HEK293T (cell line): ENCODE data around the gene TNS3.

Source experiments
- CTCF ChIA-PET: fragments of 350-600 bp; formaldehyde crosslinking; extraction: SDS; loops from one replicate; lab custom pipeline; 2021; ENCODE audit warnings: antibody characterized with exemption, inconsistent platforms; lab: Yijun Ruan, JAX
- POLR2A ChIA-PET: fragments of 350-600 bp; formaldehyde crosslinking; extraction: SDS; loops from one replicate; lab custom pipeline; 2020; ENCODE audit warnings: antibody characterized with exemption, inconsistent platforms; lab: Yijun Ruan, JAX
- DNase-seq: peaks from one replicate; pipeline ENCODE4 v3.0.0; 2012; ENCODE audit warnings: mixed read lengths; ENCODE audit errors: extremely low spot score
- ARNT ChIP-seq: fragments of 450-650 bp; IDR thresholded peaks from 2 replicates; pipeline ENCODE4 v1.6.1; 2017; ENCODE audit warnings: mild to moderate bottlenecking
- BHLHE40 ChIP-seq: fragments of 450-650 bp; IDR thresholded peaks from 2 replicates; pipeline ENCODE4 v1.6.1; 2016; ENCODE audit warnings: mild to moderate bottlenecking, moderate library complexity, borderline replicate concordance
- CTBP1 ChIP-seq: fragments of 450-650 bp; IDR thresholded peaks from 2 replicates; pipeline ENCODE4 v1.6.1; 2016; ENCODE audit warnings: borderline replicate concordance
- ELF4 ChIP-seq: fragments of 450-650 bp; IDR thresholded peaks from 2 replicates; pipeline ENCODE4 v1.6.1; 2017; ENCODE audit warnings: antibody characterized with exemption
- FOXA1 ChIP-seq: fragments of 450-650 bp; IDR thresholded peaks from 2 replicates; pipeline ENCODE4 v1.6.1; 2016; ENCODE audit warnings: mild to moderate bottlenecking
- FOXK2 ChIP-seq: fragments of 450-650 bp; IDR thresholded peaks from 2 replicates; pipeline ENCODE4 v1.6.1; 2016; ENCODE audit warnings: mild to moderate bottlenecking
- FOXM1 ChIP-seq: fragments of 450-650 bp; IDR thresholded peaks from 2 replicates; pipeline ENCODE4 v1.6.1; 2017; ENCODE audit warnings: mild to moderate bottlenecking, borderline replicate concordance
- HDGF ChIP-seq: fragments of 450-650 bp; IDR thresholded peaks from 2 replicates; pipeline ENCODE4 v1.6.1; 2017; ENCODE audit warnings: antibody characterized with exemption, borderline replicate concordance
- L3MBTL2 ChIP-seq: fragments of 450-650 bp; conservative IDR thresholded peaks from 2 replicates; pipeline ENCODE4 v1.6.1; 2016; ENCODE audit warnings: mild to moderate bottlenecking
- LEF1 ChIP-seq: fragments of 450-650 bp; IDR thresholded peaks from 2 replicates; pipeline ENCODE4 v1.6.1; 2017; ENCODE audit warnings: mild to moderate bottlenecking, borderline replicate concordance
- NFRKB ChIP-seq: fragments of 450-650 bp; IDR thresholded peaks from 2 replicates; pipeline ENCODE4 v1.6.1; 2016; ENCODE audit warnings: mild to moderate bottlenecking, moderate library complexity
- SP1 ChIP-seq: fragments of 450-650 bp; IDR thresholded peaks from 2 replicates; pipeline ENCODE4 v1.6.1; 2017
- SUZ12 ChIP-seq: fragments of 450-650 bp; IDR thresholded peaks from 2 replicates; pipeline ENCODE4 v1.6.1; 2016; ENCODE audit warnings: mild to moderate bottlenecking
- TARDBP ChIP-seq: fragments of 450-650 bp; IDR thresholded peaks from 2 replicates; pipeline ENCODE4 v1.6.1; 2016
- ZNF384 ChIP-seq: fragments of 450-650 bp; IDR thresholded peaks from 2 replicates; pipeline ENCODE4 v1.6.1; 2016
- TF ChIP-seq, protein P1 (sequence below): fragments of 450-650 bp; IDR thresholded peaks from 2 replicates; pipeline ENCODE4 v1.6.1; 2016

The TNS3 gene

DNA sequence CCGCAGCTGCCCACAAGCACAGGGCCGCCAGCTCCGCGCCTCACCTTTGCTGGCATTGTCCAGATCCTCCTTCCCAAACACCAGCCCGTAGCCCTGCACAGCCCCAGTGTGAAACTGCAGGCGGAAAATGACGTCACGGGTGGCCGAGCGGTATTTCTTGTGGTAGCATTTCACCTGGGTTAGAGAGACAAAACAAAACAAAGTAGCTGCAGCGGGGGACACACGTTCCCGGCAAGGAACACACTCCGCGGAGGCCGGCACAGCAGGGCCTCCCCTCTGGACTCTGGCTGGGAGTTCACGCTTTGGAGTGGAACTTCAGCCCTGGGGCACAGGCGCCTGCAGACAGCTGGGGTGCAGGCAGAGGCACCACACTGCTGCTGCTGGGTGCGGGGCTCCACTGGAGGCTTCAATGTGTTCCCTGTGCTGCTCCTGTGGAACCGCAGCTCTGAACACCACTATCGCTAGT lies 181.1 kb downstream of the TNS3 start:
- DNase-seq, result no peak
- ChIA-PET CTCF (no interaction called here), POLR2A (no interaction called here)
- no peak for TF ChIP-seq FOXA1
- no peak for TF ChIP-seq BHLHE40
- TF ChIP-seq FOXK2, result no peak
- TF ChIP-seq, protein P1, sequence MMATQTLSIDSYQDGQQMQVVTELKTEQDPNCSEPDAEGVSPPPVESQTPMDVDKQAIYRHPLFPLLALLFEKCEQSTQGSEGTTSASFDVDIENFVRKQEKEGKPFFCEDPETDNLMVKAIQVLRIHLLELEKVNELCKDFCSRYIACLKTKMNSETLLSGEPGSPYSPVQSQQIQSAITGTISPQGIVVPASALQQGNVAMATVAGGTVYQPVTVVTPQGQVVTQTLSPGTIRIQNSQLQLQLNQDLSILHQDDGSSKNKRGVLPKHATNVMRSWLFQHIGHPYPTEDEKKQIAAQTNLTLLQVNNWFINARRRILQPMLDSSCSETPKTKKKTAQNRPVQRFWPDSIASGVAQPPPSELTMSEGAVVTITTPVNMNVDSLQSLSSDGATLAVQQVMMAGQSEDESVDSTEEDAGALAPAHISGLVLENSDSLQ, result no peak
- TF ChIP-seq NFRKB, result no peak
- TF ChIP-seq SP1, result no peak
- no peak for TF ChIP-seq FOXM1
- TF ChIP-seq SUZ12, result no peak
- TF ChIP-seq ZNF384, result no peak
- no peak for TF ChIP-seq ARNT
- no peak for TF ChIP-seq L3MBTL2
- TF ChIP-seq CTBP1, result no peak
- no peak for TF ChIP-seq HDGF
- no peak for TF ChIP-seq TARDBP
- no peak for TF ChIP-seq ELF4

DNA sequence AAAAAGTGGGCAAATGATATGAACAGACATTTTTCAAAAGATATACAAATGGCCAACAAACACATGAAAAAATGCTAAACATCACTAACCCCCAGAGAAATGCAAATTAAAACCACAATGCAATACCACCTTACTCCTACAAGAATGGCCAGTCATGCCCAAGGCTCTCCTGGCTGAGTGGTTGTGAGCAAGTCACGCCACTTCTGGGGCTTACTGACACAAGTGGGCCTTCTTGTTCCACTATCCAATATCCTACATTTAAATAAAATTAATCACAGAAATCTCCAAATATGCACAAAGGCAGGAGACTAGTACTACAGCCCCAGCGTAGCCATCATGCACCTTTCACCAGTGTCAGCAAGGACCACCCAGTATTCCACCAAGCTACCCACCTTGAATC lies 181.9 kb downstream of the TNS3 start:
- POLR2A ChIA-PET, result no interaction called here
- DNase-seq, result no peak
- CTCF ChIA-PET, result no interaction called here
- no peak for TF ChIP-seq FOXK2
- no peak for TF ChIP-seq L3MBTL2
- TF ChIP-seq ZNF384, result no peak
- no peak for TF ChIP-seq SP1
- TF ChIP-seq, protein P1, result no peak

DNA sequence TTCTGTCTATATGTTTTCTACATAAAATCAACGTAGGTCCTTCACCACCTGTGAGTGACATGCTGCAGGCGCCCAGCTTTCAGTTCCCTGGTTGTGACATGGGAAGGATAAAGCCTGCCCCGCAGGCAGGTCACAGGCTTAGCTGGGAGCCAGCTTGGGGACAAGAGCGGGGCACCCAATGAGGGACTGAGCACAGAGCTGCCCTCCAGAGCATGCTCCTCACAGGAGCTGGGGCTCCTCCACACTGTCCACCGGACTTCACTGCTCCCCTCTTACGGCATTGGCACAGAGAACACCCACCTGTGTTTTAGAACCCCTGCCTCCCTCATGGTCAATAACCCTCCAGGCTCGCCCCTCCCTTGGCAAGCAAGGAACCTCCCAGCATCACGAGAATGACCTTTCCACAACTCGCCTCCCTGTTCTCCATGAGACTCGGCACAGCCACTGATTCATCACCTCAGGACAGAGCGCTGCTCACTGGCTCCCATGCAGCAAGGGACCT lies 187.1 kb downstream of the TNS3 start:
- TF ChIP-seq ELF4, result no peak
- no peak for TF ChIP-seq ZNF384
- no peak for TF ChIP-seq BHLHE40
- no peak for TF ChIP-seq FOXA1
- TF ChIP-seq FOXM1, result no peak
- TF ChIP-seq SUZ12, result no peak
- TF ChIP-seq, protein P1, result no peak
- TF ChIP-seq CTBP1, result no peak
- TF ChIP-seq ARNT, result no peak
- TF ChIP-seq SP1, result no peak
- TF ChIP-seq HDGF, result no peak
- no peak for TF ChIP-seq L3MBTL2
- TF ChIP-seq NFRKB, result no peak
- TF ChIP-seq FOXK2, result no peak
- no peak for DNase-seq
- CTCF ChIA-PET, result interaction anchor here (0.9 kb wide), 1 partner anchor 15 kb away, joined by 3 read pairs; no protein-coding TSS in a partner anchor
- POLR2A ChIA-PET, result no interaction called here

DNA sequence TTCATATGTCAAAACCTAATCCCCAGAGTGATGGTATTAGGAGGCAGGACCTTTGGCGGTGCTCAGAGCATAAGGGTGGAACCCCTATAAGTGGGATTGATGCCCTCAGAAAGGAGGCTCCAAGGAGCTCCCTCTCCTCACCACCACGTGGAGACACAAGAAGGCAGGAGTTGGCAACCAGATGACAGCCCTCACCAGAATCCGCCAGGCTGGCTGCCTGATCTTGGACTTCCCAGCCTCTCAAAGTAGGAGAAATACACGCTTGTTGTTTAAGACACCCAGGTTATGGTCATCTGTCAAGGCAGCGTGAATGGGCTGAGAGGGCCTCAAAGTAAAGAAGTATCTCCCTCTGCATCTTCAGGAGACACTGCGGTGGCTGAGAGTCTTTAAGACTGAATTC lies 187.7 kb downstream of the TNS3 start:
- ChIA-PET POLR2A (no interaction called here), CTCF (no interaction called here)
- DNase-seq, result no peak
- TF ChIP-seq, protein P1, result no peak
- no peak for TF ChIP-seq L3MBTL2
- TF ChIP-seq LEF1, result no peak
- TF ChIP-seq ARNT, result no peak
- TF ChIP-seq TARDBP, result no peak
- no peak for TF ChIP-seq NFRKB
- no peak for TF ChIP-seq CTBP1

DNA sequence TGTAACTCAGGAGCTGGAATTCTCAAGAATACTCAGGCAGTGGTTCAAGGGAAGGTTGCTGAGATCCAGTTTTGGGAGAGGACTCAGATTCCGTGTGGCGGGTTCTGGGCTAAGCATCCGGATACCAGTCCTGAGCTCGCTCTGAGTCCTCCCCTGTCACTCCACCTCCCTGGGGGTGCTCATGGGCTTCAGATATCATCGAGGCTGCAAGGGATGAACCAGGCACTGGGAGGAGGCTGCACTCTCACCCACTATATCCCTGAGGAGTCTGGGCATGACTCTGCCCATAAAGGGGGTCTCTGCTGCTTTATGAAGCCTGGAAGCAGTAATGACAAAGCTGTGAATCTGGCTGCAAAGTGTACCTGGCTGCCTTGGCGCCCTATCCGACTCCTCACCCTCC lies 188.5 kb downstream of the TNS3 start:
- ChIA-PET CTCF (no interaction called here), POLR2A (no interaction called here)
- no peak for TF ChIP-seq ZNF384
- no peak for DNase-seq

DNA sequence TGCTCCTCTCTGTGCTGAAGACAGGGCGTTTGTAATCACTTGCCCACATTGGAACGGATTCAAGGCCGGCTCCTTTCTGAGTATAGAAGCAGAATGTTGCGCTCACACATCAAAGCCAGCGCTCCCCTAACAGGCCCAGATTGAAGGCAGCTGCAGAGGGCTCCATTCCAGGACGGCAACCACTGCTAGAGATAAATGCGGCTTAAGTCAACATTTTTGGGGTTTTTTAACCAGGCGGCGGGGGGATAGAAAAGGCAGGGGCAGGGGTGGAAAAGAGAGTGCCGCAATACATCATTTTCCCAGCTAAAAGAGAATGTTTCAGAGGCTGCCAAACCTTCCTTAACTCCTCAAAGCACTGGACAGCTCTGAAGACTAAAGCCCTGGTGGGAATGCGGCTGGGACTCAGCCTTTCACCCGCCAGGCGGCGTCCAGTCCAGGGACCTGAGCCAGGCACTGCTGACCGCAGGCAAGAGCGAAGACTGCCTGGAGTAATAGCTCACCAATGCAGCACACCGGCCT lies 189.6 kb downstream of the TNS3 start:
- ChIA-PET POLR2A (no interaction called here), CTCF (no interaction called here)
- DNase-seq, result no peak
- no peak for TF ChIP-seq FOXM1

DNA sequence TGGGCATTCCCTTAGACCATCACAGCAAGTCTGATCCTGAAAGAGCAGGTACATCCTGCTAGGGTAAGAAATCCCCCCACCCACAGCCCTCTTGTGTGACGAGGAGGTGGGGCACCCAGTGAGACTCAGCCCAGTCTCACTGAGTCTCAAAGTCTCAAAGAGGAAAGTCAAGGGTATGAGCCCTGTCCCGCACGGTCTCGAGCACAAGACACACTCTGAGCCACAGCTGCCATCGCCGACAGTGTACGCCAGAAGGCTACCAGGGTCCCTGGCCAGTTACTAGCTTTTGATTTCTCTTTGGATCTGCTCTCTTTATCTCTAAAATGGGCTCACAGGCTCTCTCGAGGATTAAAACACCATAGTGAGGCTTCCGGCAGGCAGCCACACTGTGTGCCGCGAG lies 190.2 kb downstream of the TNS3 start:
- TF ChIP-seq SUZ12, result no peak
- no peak for TF ChIP-seq FOXK2
- TF ChIP-seq LEF1, result no peak
- TF ChIP-seq FOXM1, result no peak
- TF ChIP-seq TARDBP, result no peak
- TF ChIP-seq HDGF, result no peak
- no peak for TF ChIP-seq ZNF384
- TF ChIP-seq CTBP1, result no peak
- no peak for TF ChIP-seq ELF4
- no peak for TF ChIP-seq BHLHE40
- TF ChIP-seq SP1, result no peak
- TF ChIP-seq FOXA1, result no peak
- TF ChIP-seq, protein P1, result no peak
- CTCF ChIA-PET, result no interaction called here
- DNase-seq, result no peak
- POLR2A ChIA-PET, result no interaction called here
